HEK293 (cell line): Measurements from ENCODE around the gene KCNJ1.

Experiments
- CTCF ChIP-seq: fragments of 450-650 bp; formaldehyde crosslinking; IDR thresholded peaks from 2 replicates; pipeline ENCODE4 v1.5.1; 2016; ENCODE audit warnings: missing biosample characterization, missing genetic modification characterization
- ZEB2 ChIP-seq: fragments of 450-650 bp; formaldehyde crosslinking; IDR thresholded peaks from 2 replicates; pipeline ENCODE4 v1.5.1; 2016; ENCODE audit warnings: missing biosample characterization, missing genetic modification characterization
- ZNF654 ChIP-seq: fragments of 450-650 bp; formaldehyde crosslinking; IDR thresholded peaks from 2 replicates; pipeline ENCODE4 v1.5.1; 2016; ENCODE audit warnings: low read depth, missing biosample characterization, missing genetic modification characterization
- ZNF768 ChIP-seq: fragments of 450-650 bp; formaldehyde crosslinking; IDR thresholded peaks from 2 replicates; pipeline ENCODE4 v1.5.1; 2018; ENCODE audit warnings: missing biosample characterization, mild to moderate bottlenecking, missing genetic modification characterization

- no peak for TF ChIP-seq ZNF654
- no peak for TF ChIP-seq ZEB2 (tag by site-specific recombination)
- no peak for TF ChIP-seq ZNF768 (tag by site-specific recombination)
- TF ChIP-seq CTCF: no peak
Measured at GRCh38 chr11:128874427-128874826, 7.3 kb upstream of the KCNJ1 start.
